GM12878 (cell line): Measurements from ENCODE around the gene KIRREL1. TPM values are rescaled to one million over a fixed set of nuclear protein-coding genes. Genes with fewer than 3 reads are reported as not detected.

Experiments
- ATAC-seq: fragments of 200-7000 bp; cut with Tn5 transposase; 3 replicates; pipeline ENCODE4 v1.9.1; 2020; ENCODE audit warnings: mild to moderate bottlenecking, moderate library complexity
- BruUV-seq: library from RNA; stranded (reverse); fragments of 400-500 nt; replicated peaks from 2 replicates; lab custom pipeline; 2021; lab: Mats Ljungman, UMichigan
- CTCF ChIA-PET: fragments of 300-600 bp; sonication (Branson Sonifier 250); formaldehyde crosslinking; extraction: SDS; loops from one replicate; lab custom pipeline; 2021; ENCODE audit warnings: inconsistent platforms; lab: Yijun Ruan, JAX
- POLR2A ChIA-PET: fragments of 350-600 bp; formaldehyde crosslinking; extraction: SDS; loops from one replicate; lab custom pipeline; 2021; ENCODE audit warnings: inconsistent platforms; lab: Charles Lee
- RAD21 ChIA-PET: fragments of 300-600 bp; sonication (Branson Sonifier 250); formaldehyde crosslinking; loops from one replicate; lab custom pipeline; 2023; ENCODE audit warnings: antibody characterized with exemption; ENCODE audit not compliant: unreplicated experiment; lab: Charles Lee
- SMC1A ChIA-PET: fragments of 300-600 bp; sonication (Branson Sonifier 250); formaldehyde crosslinking; loops from one replicate; lab custom pipeline; 2023; ENCODE audit not compliant: unreplicated experiment, uncharacterized antibody; lab: Charles Lee
- DNase-seq: peaks from one replicate; pipeline ENCODE4 v3.0.0-alpha.2; 2011; ENCODE audit warnings: low read depth, low spot score
- FAIRE-seq: peaks from 3 replicates; lab custom pipeline; 2011; peaks lifted over from hg19 to GRCh38; lab: Jason Lieb, UNC
- H2AFZ ChIP-seq: 2 replicates; pipeline ENCODE4 v1.6.0; 2011; ENCODE audit warnings: low read depth, low read length, control low read depth; ENCODE audit not compliant: control insufficient read depth
- H3K27ac ChIP-seq: 2 replicates; pipeline ENCODE4 v1.5.1; 2011; ENCODE audit warnings: control low read depth; ENCODE audit not compliant: control insufficient read depth, insufficient read depth
- H3K27me3 ChIP-seq, 2 experiments: replicated peaks in 1 of 2; 2 replicates each; pipeline versions ENCODE4 v1.6.0 to v1.6.1; 2011; ENCODE audit warnings: low read length in 1 of 2; ENCODE audit not compliant: control insufficient read depth in 2 of 2, insufficient read depth in 2 of 2
- H3K36me3 ChIP-seq, 2 experiments: 2 replicates each; pipeline ENCODE4 v1.5.1; 2011; ENCODE audit warnings: low read length in 1 of 2; ENCODE audit not compliant: control insufficient read depth in 2 of 2, insufficient read depth in 2 of 2
- H3K4me1 ChIP-seq: 2 replicates; pipeline ENCODE4 v1.6.1; 2011; ENCODE audit warnings: mild to moderate bottlenecking, low read length, moderate library complexity, mixed read lengths; ENCODE audit not compliant: control insufficient read depth, insufficient read depth
- H3K4me2 ChIP-seq: 2 replicates; pipeline ENCODE4 v1.6.0; 2011; ENCODE audit warnings: control low read depth; ENCODE audit not compliant: control insufficient read depth, insufficient read depth
- H3K4me3 ChIP-seq: fragments of 200-600 bp; sonication (generic); 2 replicates; pipeline ENCODE4 v1.5.1; 2016
- H3K79me2 ChIP-seq: 2 replicates; pipeline ENCODE4 v1.6.0; 2011; ENCODE audit warnings: low read length; ENCODE audit not compliant: control insufficient read depth, insufficient read depth
- H3K9ac ChIP-seq: 2 replicates; pipeline ENCODE4 v1.8.0; 2011; ENCODE audit warnings: low read length, control low read depth, mixed read lengths; ENCODE audit not compliant: control insufficient read depth, insufficient read depth
- H3K9me3 ChIP-seq: replicated peaks from 3 replicates; pipeline ENCODE4 v1.5.1; 2011; ENCODE audit warnings: mild to moderate bottlenecking, low read length; ENCODE audit not compliant: control insufficient read depth, insufficient read depth
- H4K20me1 ChIP-seq: 2 replicates; pipeline ENCODE4 v1.6.0; 2011; ENCODE audit not compliant: control insufficient read depth, insufficient read depth
- ATF7 ChIP-seq: fragments of 450-650 bp; IDR thresholded peaks from 2 replicates; pipeline ENCODE4 v1.6.1; 2016; ENCODE audit warnings: low read depth, mild to moderate bottlenecking
- CREM ChIP-seq: IDR thresholded peaks from 2 replicates; pipeline ENCODE4 v1.6.1; 2014; ENCODE audit warnings: antibody characterized with exemption, low read depth
- CTCF ChIP-seq, 3 experiments: IDR thresholded peaks in 2 of 3; conservative IDR thresholded peaks in 1 of 3; 2 replicates each; pipeline ENCODE4 v1.5.1; 2011; ENCODE audit warnings: low read depth in 3 of 3, low read length in 3 of 3, mild to moderate bottlenecking in 3 of 3, control low read depth in 2 of 3, moderate library complexity in 2 of 3, inconsistent platforms in 1 of 3, mixed read lengths in 1 of 3; ENCODE audit not compliant: control insufficient read depth in 2 of 3, insufficient read depth in 1 of 3; ENCODE audit errors: extremely low read depth in 1 of 3
- CUX1 ChIP-seq: IDR thresholded peaks from 2 replicates; pipeline ENCODE4 v1.6.1; 2012; ENCODE audit warnings: improper control_type of control experiment, low read depth, low read length; ENCODE audit not compliant: insufficient replicate concordance
- ELK1 ChIP-seq: IDR thresholded peaks from 2 replicates; pipeline ENCODE4 v1.6.1; 2012; ENCODE audit warnings: low read depth, low read length, improper control_type of control experiment
- MYC ChIP-seq: IDR thresholded peaks from 2 replicates; pipeline ENCODE4 v1.6.1; 2011; ENCODE audit warnings: mild to moderate bottlenecking, low read length, moderate library complexity, inconsistent platforms; ENCODE audit not compliant: insufficient read depth, insufficient replicate concordance, insufficient read length, severe bottlenecking
- PRDM15 ChIP-seq: fragments of 450-650 bp; formaldehyde crosslinking; IDR thresholded peaks from 2 replicates; pipeline ENCODE4 v1.4.0; 2020; ENCODE audit warnings: mild to moderate bottlenecking, moderate library complexity
- RCOR1 ChIP-seq: conservative IDR thresholded peaks from 2 replicates; pipeline ENCODE4 v1.6.1; 2012; ENCODE audit warnings: low read depth, low read length, improper control_type of control experiment
- YBX1 ChIP-seq: fragments of 450-650 bp; IDR thresholded peaks from 2 replicates; pipeline ENCODE4 v1.6.1; 2016; ENCODE audit warnings: antibody characterized with exemption
- ZNF384 ChIP-seq: IDR thresholded peaks from 2 replicates; pipeline ENCODE4 v1.6.1; 2012; ENCODE audit warnings: low read depth, mild to moderate bottlenecking, low read length, improper control_type of control experiment, borderline replicate concordance
- ZNF622 ChIP-seq: fragments of 450-650 bp; IDR thresholded peaks from 2 replicates; pipeline ENCODE4 v1.6.1; 2017; ENCODE audit warnings: mild to moderate bottlenecking, inconsistent platforms
- WGBS: methylation state at CpG from one replicate; pipeline ENCODE4 v1.1.6; 2016; ENCODE audit warnings: low lambda C conversion rate; ENCODE audit not compliant: insufficient replicate concordance, insufficient coverage; ENCODE audit errors: missing lambda C conversion rate; 5-methylcytosine and 5-hydroxymethylcytosine counted together
- in situ Hi-C: fragments of 300-500 bp; cut with MboI; formaldehyde crosslinking; loops from 9 replicates; pipeline ENCODE4 v1.14.3; 2018; ENCODE audit warnings: mixed read lengths
- intact Hi-C: fragments of 100-400 bp; cut with micrococcal nuclease; formaldehyde crosslinking; loops from one replicate; pipeline ENCODE4 v1.14.2; 2022; ENCODE audit not compliant: unreplicated experiment
- polyA plus RNA-seq, 11 experiments: library from polyadenylated mRNA; depleted of rRNA in 4 of 11; unstranded in 6 of 11; stranded (reverse) in 5 of 11; fragments of >200 nt; fragmentation: Nextera tagmentation in 4 of 11; fragmentation: Illumina TruSeq in 1 of 11; extraction: Ambion mirVana in 4 of 11; extraction: Trizol in 1 of 11; gene quantifications; 1 replicate in 1 of 11; 2 replicates in 10 of 11; pipeline versions ENCODE4 v1.2.1 to v1.2.3, GENCODE V29; 2011 to 2016; ENCODE audit warnings: inconsistent platforms in 2 of 11, missing spikeins in 2 of 11, low read depth in 1 of 11
- total RNA-seq, 4 experiments: library from RNA; depleted of rRNA in 3 of 4; stranded (reverse); fragments of >200 nt in 3 of 4; fragmentation: Illumina TruSeq in 1 of 4; extraction: Trizol in 1 of 4; gene quantifications; 2 replicates each; pipeline versions ENCODE4 v1.2.1 to v1.2.3, GENCODE V29; 2013 to 2021

KIRREL1 gene
- total and polyA plus RNA-seq, 10 of the 15 experiments (the other 5 are each of a cell fraction or from before 2014, with no cell fraction given): 0.15 TPM; not detected in 9

- WGBS: 3% methylated on average over 4 of the region's 4 CpGs
- no peaks in the 10 kb centered on the region for H3K79me2 ChIP-seq
- no peaks in the 10 kb centered on the region for H3K9me3 ChIP-seq
- no peak overlapping the region for H3K4me3 ChIP-seq
- FAIRE-seq (no peak), DNase-seq (no peak), ATAC-seq (no peak)
- intact Hi-C loops: no loop called here
- ChIA-PET SMC1A (no interaction called here), POLR2A (no interaction called here), RAD21 (no interaction called here), CTCF (no interaction called here)
- BruUV-seq: no TSS peak
- H3K27me3 ChIP-seq: peaks cover 0 to 4% of the 10 kb centered on the region in 2 experiments; a peak in 2 of 4 replicates
- no peak overlapping the region for H2AFZ ChIP-seq
- H3K4me2 ChIP-seq: no peak overlapping the region
- no peak overlapping the region for H3K9ac ChIP-seq
- TF ChIP-seq YBX1 (no peak), ATF7 (no peak), MYC (no peak), ELK1 (no peak), ZNF384 (no peak), ZNF622 (no peak), RCOR1 (no peak), PRDM15 (no peak), CUX1 (no peak), CTCF (IDR thresholded peaks at IDR 0.05 in 2 of 3, conservative IDR thresholded peaks at IDR 0.05 in 1 of 3; ENCODE audit: control insufficient read depth in 2 of 3, extremely low read depth in 1 of 3, insufficient read depth in 1 of 3, low read depth in 3 of 3, low read length in 3 of 3) (no peak), CREM (no peak)
- no peaks in the 10 kb centered on the region for H3K36me3 ChIP-seq
- no peaks in the 10 kb centered on the region; the same call in 1 of the 2 replicates for H4K20me1 ChIP-seq
- in situ Hi-C loops: no loop called here
- H3K27ac ChIP-seq: no peak overlapping the region
- no peaks in the 10 kb centered on the region for H3K4me1 ChIP-seq
Observed at GRCh38 chr1:158055854-158056253, 62.4 kb downstream of the KIRREL1 start.
